MCF 10A (cell line): ENCODE measurements around the gene GTSE1. TPM values are rescaled to one million over a fixed set of nuclear protein-coding genes. Genes with fewer than 3 reads are reported as not detected.

Experiments used
- BruUV-seq: library from RNA; stranded (reverse); fragments of 400-500 nt; replicated peaks from 2 replicates; lab custom pipeline; 2021; lab: Mats Ljungman, UMichigan
- CTCF ChIA-PET: fragments of 300-600 bp; sonication (Branson Sonifier 250); formaldehyde crosslinking; extraction: SDS; loops from one replicate; lab custom pipeline; 2021; ENCODE audit warnings: antibody characterized with exemption, inconsistent platforms; lab: Yijun Ruan, JAX
- POLR2A ChIA-PET: fragments of 300-600, 350-650 bp; sonication (Branson Sonifier 250); formaldehyde crosslinking; extraction: SDS; loops from one replicate; lab custom pipeline; 2020; ENCODE audit warnings: antibody characterized with exemption, inconsistent platforms; lab: Yijun Ruan, JAX
- DNase-seq: peaks from one replicate; pipeline ENCODE4 v3.0.0-alpha.2; 2018; ENCODE audit not compliant: unreplicated experiment
- H3K27ac Mint-ChIP-seq: one replicate; pipeline ENCODE4 v1.8.0; 2022; ENCODE audit warnings: mild to moderate bottlenecking, low read depth, mixed read lengths; ENCODE audit not compliant: unreplicated experiment
- H3K27me3 Mint-ChIP-seq: one replicate; pipeline ENCODE4 v1.8.0; 2022; ENCODE audit warnings: mixed read lengths; ENCODE audit not compliant: insufficient read depth, unreplicated experiment
- H3K36me3 Mint-ChIP-seq: one replicate; pipeline ENCODE4 v1.8.0; 2022; ENCODE audit warnings: mild to moderate bottlenecking, moderate library complexity, mixed read lengths; ENCODE audit not compliant: insufficient read depth, unreplicated experiment
- H3K4me1 Mint-ChIP-seq: one replicate; pipeline ENCODE4 v1.8.0; 2022; ENCODE audit warnings: mixed read lengths; ENCODE audit not compliant: insufficient read depth, unreplicated experiment
- H3K4me3 Mint-ChIP-seq: one replicate; pipeline ENCODE4 v1.8.0; 2022; ENCODE audit warnings: mild to moderate bottlenecking, moderate library complexity, mixed read lengths; ENCODE audit not compliant: unreplicated experiment
- H3K9me3 Mint-ChIP-seq: one replicate; pipeline ENCODE4 v1.8.0; 2022; ENCODE audit warnings: mixed read lengths; ENCODE audit not compliant: unreplicated experiment
- intact Hi-C: fragments of 100-400 bp; cut with micrococcal nuclease; formaldehyde crosslinking; loops from 2 replicates; pipeline ENCODE4 v1.14.1; 2022
- total RNA-seq: library from RNA; stranded (reverse); gene quantifications from 2 replicates; pipeline ENCODE4 v1.2.3, GENCODE V29; 2022
- TF ChIP-seq, protein P1 (sequence below): fragments of 200-600 bp; IDR thresholded peaks from one replicate; pipeline ENCODE4 v1.8.0; 2022; ENCODE audit warnings: antibody characterized with exemption, mild to moderate bottlenecking; ENCODE audit not compliant: unreplicated experiment

Gene GTSE1
- total RNA-seq, 1 experiment from 2014 or later = 19.9 TPM

DNA sequence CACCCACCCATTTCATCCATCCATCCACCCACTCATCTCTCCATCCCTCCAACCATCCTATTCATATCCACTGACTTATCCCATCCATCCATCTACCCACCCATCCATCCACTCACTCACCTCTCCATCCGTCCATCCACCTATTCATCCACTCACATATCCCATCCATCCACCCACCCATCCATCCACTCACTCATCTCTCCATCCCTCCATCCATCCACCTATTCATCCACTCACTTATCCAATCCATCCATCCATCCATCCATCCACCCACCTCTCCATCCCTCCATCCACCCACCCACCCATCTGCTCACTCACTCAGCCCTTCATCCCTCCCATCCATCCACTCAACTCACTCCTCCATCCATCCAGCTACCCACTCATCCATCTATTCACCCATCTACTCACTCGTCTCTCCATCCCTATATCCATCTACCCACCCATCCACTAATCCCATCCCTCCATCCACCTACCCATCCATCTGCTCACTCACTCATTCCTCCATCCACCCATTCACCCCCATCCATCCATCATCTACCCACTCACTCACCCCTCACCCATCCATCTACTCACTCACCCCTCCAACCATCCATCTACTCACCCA lies 75.1 kb downstream of the GTSE1 start:
- Mint-ChIP-seq H3K27ac (no peak overlapping the region), H3K27me3 (no peaks in the 10 kb centered on the region), H3K9me3 (no peaks in the 10 kb centered on the region), H3K4me3 (no peak overlapping the region), H3K36me3 (peaks cover 45% of the 10 kb centered on the region), H3K4me1 (peaks cover 6% of the 10 kb centered on the region)
- BruUV-seq = no TSS peak
- no peak for DNase-seq
- intact Hi-C loops = loop anchor here (10.0 kb wide), 1 partner anchor 83 kb away; no protein-coding TSS in a partner anchor
- TF ChIP-seq, protein P1, sequence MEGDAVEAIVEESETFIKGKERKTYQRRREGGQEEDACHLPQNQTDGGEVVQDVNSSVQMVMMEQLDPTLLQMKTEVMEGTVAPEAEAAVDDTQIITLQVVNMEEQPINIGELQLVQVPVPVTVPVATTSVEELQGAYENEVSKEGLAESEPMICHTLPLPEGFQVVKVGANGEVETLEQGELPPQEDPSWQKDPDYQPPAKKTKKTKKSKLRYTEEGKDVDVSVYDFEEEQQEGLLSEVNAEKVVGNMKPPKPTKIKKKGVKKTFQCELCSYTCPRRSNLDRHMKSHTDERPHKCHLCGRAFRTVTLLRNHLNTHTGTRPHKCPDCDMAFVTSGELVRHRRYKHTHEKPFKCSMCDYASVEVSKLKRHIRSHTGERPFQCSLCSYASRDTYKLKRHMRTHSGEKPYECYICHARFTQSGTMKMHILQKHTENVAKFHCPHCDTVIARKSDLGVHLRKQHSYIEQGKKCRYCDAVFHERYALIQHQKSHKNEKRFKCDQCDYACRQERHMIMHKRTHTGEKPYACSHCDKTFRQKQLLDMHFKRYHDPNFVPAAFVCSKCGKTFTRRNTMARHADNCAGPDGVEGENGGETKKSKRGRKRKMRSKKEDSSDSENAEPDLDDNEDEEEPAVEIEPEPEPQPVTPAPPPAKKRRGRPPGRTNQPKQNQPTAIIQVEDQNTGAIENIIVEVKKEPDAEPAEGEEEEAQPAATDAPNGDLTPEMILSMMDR = no peak
- CTCF ChIA-PET = interaction anchor here (0.6 to 1.5 kb wide), 3 partner anchors 9 to 171 kb away, joined by 3 to 7 read pairs (median 3); no protein-coding TSS in a partner anchor
- POLR2A ChIA-PET = no interaction called here

GRCh38 chr22:46372686-46373085 lies 76.0 kb downstream of the GTSE1 start:
- Mint-ChIP-seq H3K27me3 (no peaks in the 10 kb centered on the region), H3K4me1 (peaks cover 10% of the 10 kb centered on the region), H3K4me3 (no peak overlapping the region), H3K36me3 (peaks cover 50% of the 10 kb centered on the region), H3K27ac (no peak overlapping the region), H3K9me3 (no peaks in the 10 kb centered on the region)
- no peak for DNase-seq
- intact Hi-C loops = loop anchor here (10.0 kb wide), 1 partner anchor 82 kb away; no protein-coding TSS in a partner anchor
- TF ChIP-seq, protein P1 = no peak
- ChIA-PET CTCF (interaction anchor here (1.5 kb wide), 1 partner anchor 170 kb away, joined by 7 read pairs; no protein-coding TSS in a partner anchor), POLR2A (no interaction called here)
- no TSS peak for BruUV-seq

- intact Hi-C loops = loop anchor here (10.0 kb wide), 1 partner anchor 82 kb away; no protein-coding TSS in a partner anchor
- ChIA-PET CTCF (interaction anchor here (1.5 kb wide), 1 partner anchor 169 kb away, joined by 7 read pairs; no protein-coding TSS in a partner anchor), POLR2A (no interaction called here)
- Mint-ChIP-seq H3K27ac (no peak overlapping the region), H3K4me3 (no peak overlapping the region), H3K9me3 (no peaks in the 10 kb centered on the region), H3K27me3 (no peaks in the 10 kb centered on the region), H3K4me1 (peaks cover 10% of the 10 kb centered on the region), H3K36me3 (peaks cover 50% of the 10 kb centered on the region)
- BruUV-seq = no TSS peak
- TF ChIP-seq, protein P1 = no peak
- no peak for DNase-seq
Measured at GRCh38 chr22:46373159-46373558, 76.5 kb downstream of the GTSE1 start.

GRCh38 chr22:46373921-46374662 lies 77.4 kb downstream of the GTSE1 start:
- CTCF ChIA-PET = no interaction called here
- no peaks in the 10 kb centered on the region for H3K9me3 Mint-ChIP-seq
- H3K27ac Mint-ChIP-seq = no peak overlapping the region
- TF ChIP-seq, protein P1 = no peak
- intact Hi-C loops = loop anchor here (10.0 kb wide), 1 partner anchor 81 kb away; no protein-coding TSS in a partner anchor
- H3K4me3 Mint-ChIP-seq = no peak overlapping the region
- POLR2A ChIA-PET = no interaction called here
- peaks cover 10% of the 10 kb centered on the region for H3K4me1 Mint-ChIP-seq
- no peaks in the 10 kb centered on the region for H3K27me3 Mint-ChIP-seq
- BruUV-seq = no TSS peak
- DNase-seq = no peak
- peaks cover 55% of the 10 kb centered on the region for H3K36me3 Mint-ChIP-seq
